Measurements from ENCODE around the gene FBXO2.

- no peak for TF ChIP-seq POLR2A (IDR thresholded peaks at IDR 0.05; ENCODE audit: low read depth, low read length)
- no peak for TF ChIP-seq CTCF (conservative IDR thresholded peaks at IDR 0.05; ENCODE audit: low read depth, low read length)
- no peak for TF ChIP-seq RAD21 (IDR thresholded peaks at IDR 0.05; ENCODE audit: low read length)
- no peak for TF ChIP-seq MXI1 (IDR thresholded peaks at IDR 0.05; ENCODE audit: borderline replicate concordance, low read depth, low read length)
- TF ChIP-seq FOS (IDR thresholded peaks at IDR 0.05; ENCODE audit: low read depth, low read length), result no peak
- TF ChIP-seq RCOR1 (IDR thresholded peaks at IDR 0.05; ENCODE audit: insufficient replicate concordance, low read length), result no peak
- no peak for TF ChIP-seq SMC3 (IDR thresholded peaks at IDR 0.05; ENCODE audit: low read depth, low read length)
- no peak for TF ChIP-seq USF2 (IDR thresholded peaks at IDR 0.05; ENCODE audit: low read depth, low read length)
- TF ChIP-seq ELK1 (IDR thresholded peaks at IDR 0.05; ENCODE audit: borderline replicate concordance, low read depth, low read length), result no peak
These were observed 43.6 kb upstream of the FBXO2 start for GRCh38 chr1:11697893-11698210.

All from IMR-90 (cell line).